BLaER1 treated with 17β-estradiol and CSF1 and Interleukin-3, amounts not matched to agents 10 nM and 100 nM (cell line): ENCODE results near the gene ADAM10.

Experiments used
- H3K27ac ChIP-seq, 11 experiments: shearing (Covaris generic); formaldehyde crosslinking; 2 replicates each; pipeline ENCODE4 v1.8.1; 2022
- H3K27me3 ChIP-seq, 11 experiments: shearing (Covaris generic); formaldehyde crosslinking; 2 replicates each; pipeline ENCODE4 v1.8.1; 2022
- H3K36me3 ChIP-seq, 11 experiments: shearing (Covaris generic); formaldehyde crosslinking; 2 replicates each; pipeline ENCODE4 v1.8.1; 2022
- H3K4me1 ChIP-seq, 10 experiments: shearing (Covaris generic); formaldehyde crosslinking; 2 replicates each; pipeline ENCODE4 v1.8.1; 2022
- H3K4me2 ChIP-seq, 11 experiments: shearing (Covaris generic); formaldehyde crosslinking; 2 replicates each; pipeline ENCODE4 v1.8.1; 2022
- H3K4me3 ChIP-seq, 10 experiments: shearing (Covaris generic); formaldehyde crosslinking; 2 replicates each; pipeline ENCODE4 v1.8.1; 2022
- H3K9ac ChIP-seq, 11 experiments: shearing (Covaris generic); formaldehyde crosslinking; 2 replicates each; pipeline ENCODE4 v1.8.1; 2022
- H3K9me3 ChIP-seq, 11 experiments: shearing (Covaris generic); formaldehyde crosslinking; replicated peaks in 1 of 11; 2 replicates each; pipeline ENCODE4 v1.8.1; 2022
- H4K20me1 ChIP-seq, 11 experiments: shearing (Covaris generic); formaldehyde crosslinking; 2 replicates each; pipeline ENCODE4 v1.8.1; 2022
- Cebpa-rat ChIP-seq, 11 experiments: shearing (Covaris generic); IDR thresholded peaks; 2 replicates each; pipeline ENCODE4 v1.8.1; 2022

Gene ADAM10

DNA sequence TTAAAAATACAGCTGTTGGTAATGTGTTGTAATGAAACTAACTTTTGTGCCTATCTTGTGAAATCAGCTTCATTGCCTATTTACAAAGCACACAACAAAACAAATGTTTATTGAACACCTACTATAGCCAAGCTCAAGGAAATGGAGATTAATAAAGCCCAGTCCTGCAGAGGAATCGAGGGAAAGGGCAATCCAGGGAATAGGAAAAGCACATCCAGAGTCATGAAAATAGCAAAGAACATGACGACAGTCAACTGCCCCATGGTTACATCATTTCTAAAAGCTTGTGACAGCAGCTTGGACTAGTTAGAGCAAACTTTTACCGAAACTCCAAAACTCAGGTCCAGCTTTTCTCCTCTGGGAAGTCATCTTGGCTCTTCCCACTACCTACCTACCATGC, 160.5 kb downstream of the ADAM10 start:
- peaks cover 54 to 77% (median 72%) of the 10 kb centered on the region in 10 experiments for H3K4me1 ChIP-seq
- no peaks in the 10 kb centered on the region for H3K27me3 ChIP-seq

DNA sequence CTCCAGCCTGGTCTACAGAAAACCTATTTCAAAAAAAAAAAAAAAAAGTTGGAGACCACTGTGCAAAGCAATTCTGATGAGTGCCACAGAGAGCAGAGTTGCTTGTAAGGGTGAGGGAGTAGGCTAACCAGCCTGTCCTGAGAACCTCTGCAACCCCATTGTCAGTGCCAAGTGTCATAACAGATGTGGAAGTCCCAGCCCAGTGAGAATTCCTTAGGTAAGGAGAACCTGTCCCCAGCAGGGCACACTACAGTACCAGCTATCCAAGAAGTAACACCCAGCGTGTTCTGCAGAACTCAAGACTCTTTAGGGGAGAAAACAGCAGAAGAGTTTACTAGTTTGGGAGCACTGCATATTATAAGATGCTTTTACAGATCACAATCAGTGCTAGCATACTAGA, 161.4 kb downstream of the ADAM10 start:
- TF ChIP-seq Cebpa-rat (IDR thresholded peaks at IDR 0.05): no peak
- H3K9me3 ChIP-seq: peaks cover 0 to 12% (median 8%) of the 10 kb centered on the region in 11 experiments; a peak in 17 of 22 replicates
- H3K27ac ChIP-seq: peak overlapping the region in 3 of 11 experiments; percentile 2 to 31 (median 15); a peak in 1 of 22 replicates
- H3K4me1 ChIP-seq: peaks cover 60 to 82% (median 75%) of the 10 kb centered on the region in 10 experiments
- H3K4me2 ChIP-seq: peak overlapping the region in 7 of 11 experiments; percentile 5 to 83 (median 70); a peak in 10 of 22 replicates
- peaks cover 2 to 17% (median 11%) of the 10 kb centered on the region in 11 experiments for H3K36me3 ChIP-seq
- no peak overlapping the region for H3K4me3 ChIP-seq
- no peak overlapping the region for H3K9ac ChIP-seq
- no peaks in the 10 kb centered on the region for H3K27me3 ChIP-seq
- no peaks in the 10 kb centered on the region for H4K20me1 ChIP-seq

More for the DNA sequence above, 160.5 kb downstream of the ADAM10 start:
- Histone ChIP-seq H4K20me1 (no peaks in the 10 kb centered on the region), H3K27ac (peak overlapping the region in 9 of 11 experiments; percentile 2 to 57 (median 22); a peak in 9 of 22 replicates), H3K36me3 (peaks cover 11 to 27% (median 19%) of the 10 kb centered on the region in 11 experiments), H3K9me3 (peaks cover 0 to 11% (median 4%) of the 10 kb centered on the region in 11 experiments; a peak in 12 of 22 replicates), H3K4me3 (no peak overlapping the region), H3K9ac (0 out of 22 replicates have a peak overlapping the region, but pooled peaks of 1 of the 11 experiments have one; percentile 9), H3K4me2 (peak overlapping the region; percentile 23 to 83 (median 45); a peak in 19 of 22 replicates)
- TF ChIP-seq Cebpa-rat (IDR thresholded peaks at IDR 0.05): no peak

DNA sequence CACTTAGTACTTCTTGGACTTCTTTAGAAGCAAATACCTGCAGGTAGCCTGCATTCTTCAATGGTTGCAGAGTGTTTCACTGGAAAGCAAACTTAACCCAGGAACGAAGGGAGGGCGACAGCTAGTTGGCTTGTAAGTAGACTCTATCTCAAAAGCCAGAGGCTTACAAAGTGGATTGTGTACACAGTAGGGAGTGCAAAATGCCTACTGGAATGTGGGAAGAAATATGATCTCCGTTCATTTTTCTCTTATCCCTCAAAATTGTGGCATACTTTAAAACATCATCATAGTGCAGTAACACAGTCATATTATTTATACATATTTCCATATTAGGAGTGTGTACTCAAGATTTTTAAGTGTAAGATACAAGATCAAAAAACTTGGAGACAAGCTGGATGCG, 162.0 kb downstream of the ADAM10 start:
- H3K4me1 ChIP-seq: peaks cover 60 to 82% (median 75%) of the 10 kb centered on the region in 10 experiments

DNA sequence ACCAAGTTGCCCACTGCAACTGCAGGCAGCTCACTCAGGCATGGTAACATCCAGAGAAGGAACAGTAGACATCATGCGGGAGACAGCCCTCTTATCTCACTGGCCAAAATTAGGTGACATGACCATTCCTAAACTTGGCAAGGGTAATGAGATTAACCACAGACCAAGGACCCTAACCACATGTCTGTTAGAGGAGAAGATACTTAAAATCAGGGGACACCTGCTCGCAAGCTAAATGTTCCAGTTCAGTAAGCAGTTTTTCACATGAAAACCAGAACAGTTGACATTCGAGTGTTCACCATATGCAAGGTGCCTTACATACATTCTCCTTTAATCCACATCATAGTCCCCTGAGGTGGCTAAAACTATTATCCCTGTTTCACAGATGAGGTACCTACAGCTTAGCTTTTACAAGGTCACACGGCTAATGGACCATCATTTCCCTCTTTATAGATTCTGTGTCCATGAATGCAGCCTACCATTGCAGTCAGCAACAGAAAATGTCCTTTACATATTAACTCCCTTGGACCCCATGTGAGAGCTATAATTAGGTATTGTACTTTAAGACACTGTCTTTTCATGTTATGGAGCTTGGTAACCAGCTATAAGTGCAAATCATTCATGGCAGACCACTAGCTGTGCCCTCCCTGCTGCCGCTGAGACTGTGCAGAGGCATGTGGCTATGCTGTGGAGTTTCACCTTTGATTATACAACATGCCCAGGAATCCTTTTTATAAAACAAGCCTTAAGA, 163.6 kb downstream of the ADAM10 start:
- Histone ChIP-seq H3K36me3 (peaks cover 0 to 4% (median 0%) of the 10 kb centered on the region in 11 experiments; a peak in 4 of 22 replicates), H3K4me2 (peak overlapping the region; percentile 67 to 83 (median 76)), H3K4me1 (peaks cover 58 to 85% (median 75%) of the 10 kb centered on the region in 10 experiments), H3K9ac (peak overlapping the region in 7 of 11 experiments; percentile 40 to 63 (median 61); a peak in 13 of 22 replicates), H3K4me3 (no peak overlapping the region; a peak in 1 of 20 replicates), H4K20me1 (no peaks in the 10 kb centered on the region), H3K27me3 (no peaks in the 10 kb centered on the region), H3K9me3 (peaks cover 7 to 34% (median 30%) of the 10 kb centered on the region in 11 experiments; a peak in 20 of 22 replicates), H3K27ac (peak overlapping the region; percentile 59 to 83 (median 69); a peak in 20 of 22 replicates)
- TF ChIP-seq Cebpa-rat (IDR thresholded peaks at IDR 0.05): no peak

More for the DNA sequence above, 162.0 kb downstream of the ADAM10 start:
- no peaks in the 10 kb centered on the region for H3K27me3 ChIP-seq
- peaks cover 0 to 11% (median 8%) of the 10 kb centered on the region in 11 experiments; a peak in 13 of 22 replicates for H3K36me3 ChIP-seq
- TF ChIP-seq Cebpa-rat (IDR thresholded peaks at IDR 0.05): no peak
- H3K4me2 ChIP-seq: peak overlapping the region in 7 of 11 experiments; percentile 17 to 83 (median 70); a peak in 9 of 22 replicates
- H3K9ac ChIP-seq: no peak overlapping the region
- peak overlapping the region in 3 of 11 experiments; percentile 2 to 31 (median 6); a peak in 2 of 22 replicates for H3K27ac ChIP-seq
- H3K4me3 ChIP-seq: no peak overlapping the region
- H4K20me1 ChIP-seq: no peaks in the 10 kb centered on the region
- peaks cover 0 to 18% (median 13%) of the 10 kb centered on the region in 11 experiments; a peak in 19 of 22 replicates for H3K9me3 ChIP-seq

DNA sequence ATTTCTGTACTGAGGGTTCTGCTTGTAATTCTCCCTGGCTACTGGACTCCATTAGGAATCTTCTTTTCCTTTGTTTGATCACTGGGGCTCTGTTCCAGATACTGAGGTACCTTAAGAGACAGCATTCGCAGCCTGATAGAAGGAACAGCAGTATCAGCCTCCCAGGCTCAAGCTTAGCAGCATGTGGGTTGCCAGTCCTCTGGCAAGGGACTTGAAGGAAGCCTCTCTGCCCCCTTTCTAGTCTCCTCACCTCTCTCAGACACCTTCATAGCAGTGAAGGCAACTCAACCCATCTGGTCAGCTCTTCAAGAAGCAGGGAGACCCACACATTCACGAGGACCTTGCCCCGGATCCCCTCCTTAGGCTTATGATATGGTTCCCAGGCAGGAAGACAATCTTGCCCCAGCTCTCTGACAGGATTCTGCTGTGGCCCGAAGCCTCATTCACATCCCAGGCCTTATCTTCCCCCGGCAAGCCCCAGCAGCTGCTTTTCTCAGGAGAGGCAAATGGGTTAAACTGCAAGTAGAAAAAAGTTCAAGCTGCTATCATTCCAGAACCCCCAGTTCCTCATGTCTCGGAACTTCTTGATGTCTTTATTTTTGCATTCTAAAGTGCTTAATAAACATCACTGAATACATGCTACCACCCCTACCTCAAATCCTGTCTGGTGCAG, 164.6 kb downstream of the ADAM10 start:
- H3K36me3 ChIP-seq: peaks cover 0 to 4% (median 0%) of the 10 kb centered on the region in 11 experiments; a peak in 3 of 22 replicates
- no peak for TF ChIP-seq Cebpa-rat (IDR thresholded peaks at IDR 0.05)
- no peaks in the 10 kb centered on the region for H4K20me1 ChIP-seq
- H3K9ac ChIP-seq: peak overlapping the region in 10 of 11 experiments; percentile 26 to 63 (median 58); a peak in 19 of 22 replicates
- H3K9me3 ChIP-seq: peaks cover 7 to 43% (median 39%) of the 10 kb centered on the region in 11 experiments; a peak in 20 of 22 replicates
- H3K27me3 ChIP-seq: no peaks in the 10 kb centered on the region
- H3K4me1 ChIP-seq: peaks cover 52 to 81% (median 66%) of the 10 kb centered on the region in 10 experiments
- no peak overlapping the region for H3K4me3 ChIP-seq
- H3K4me2 ChIP-seq: peak overlapping the region; percentile 67 to 83 (median 76)
- peak overlapping the region; percentile 59 to 83 (median 69) for H3K27ac ChIP-seq

DNA sequence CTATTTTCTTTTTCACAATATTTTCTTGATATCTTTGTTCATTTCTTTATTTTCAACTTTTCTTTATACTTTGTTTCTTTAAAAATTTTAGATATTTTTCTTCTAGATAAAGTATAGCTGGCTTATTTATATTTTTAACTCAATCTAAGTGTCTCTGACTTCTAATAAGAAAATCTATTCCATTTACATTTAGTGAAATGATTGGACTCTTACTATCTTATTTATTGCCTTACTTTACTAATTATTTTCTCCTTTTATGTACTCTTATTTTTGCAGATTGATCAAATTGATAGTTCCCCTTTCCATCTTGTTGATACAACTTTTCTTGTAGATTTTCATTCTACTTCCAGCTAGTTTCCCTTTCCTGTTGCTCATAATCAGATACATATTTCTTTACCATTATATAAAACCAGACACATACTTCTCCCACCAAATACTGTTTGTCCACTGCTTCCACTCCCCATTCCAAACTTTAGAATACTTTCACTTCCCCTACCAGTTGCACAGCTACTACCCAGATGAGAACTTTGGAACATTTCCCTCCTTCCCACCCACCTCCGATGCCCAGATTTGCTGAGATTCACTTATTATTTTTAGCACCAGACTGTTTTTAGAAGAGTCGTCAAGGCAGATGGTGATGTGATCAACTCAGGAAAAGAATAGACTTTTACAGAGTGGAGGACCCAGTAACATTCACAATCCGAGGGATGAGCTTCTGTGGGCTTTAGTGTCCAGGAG, 166.2 kb downstream of the ADAM10 start:
- Histone ChIP-seq H3K9me3 (peaks cover 7 to 54% (median 49%) of the 10 kb centered on the region in 11 experiments; a peak in 20 of 22 replicates), H3K4me3 (no peak overlapping the region; a peak in 2 of 20 replicates), H3K27me3 (no peaks in the 10 kb centered on the region), H3K4me1 (peaks cover 42 to 73% (median 50%) of the 10 kb centered on the region in 10 experiments), H3K27ac (peak overlapping the region in 6 of 11 experiments; percentile 10 to 83 (median 71); a peak in 11 of 22 replicates), H3K36me3 (peaks cover 0 to 4% (median 0%) of the 10 kb centered on the region in 11 experiments; a peak in 3 of 22 replicates), H3K4me2 (peak overlapping the region in 9 of 11 experiments; percentile 4 to 83 (median 77); a peak in 14 of 22 replicates), H3K9ac (peak overlapping the region in 2 of 11 experiments; percentile 51 to 63; a peak in 3 of 22 replicates), H4K20me1 (no peaks in the 10 kb centered on the region)
- no peak for TF ChIP-seq Cebpa-rat (IDR thresholded peaks at IDR 0.05)

DNA sequence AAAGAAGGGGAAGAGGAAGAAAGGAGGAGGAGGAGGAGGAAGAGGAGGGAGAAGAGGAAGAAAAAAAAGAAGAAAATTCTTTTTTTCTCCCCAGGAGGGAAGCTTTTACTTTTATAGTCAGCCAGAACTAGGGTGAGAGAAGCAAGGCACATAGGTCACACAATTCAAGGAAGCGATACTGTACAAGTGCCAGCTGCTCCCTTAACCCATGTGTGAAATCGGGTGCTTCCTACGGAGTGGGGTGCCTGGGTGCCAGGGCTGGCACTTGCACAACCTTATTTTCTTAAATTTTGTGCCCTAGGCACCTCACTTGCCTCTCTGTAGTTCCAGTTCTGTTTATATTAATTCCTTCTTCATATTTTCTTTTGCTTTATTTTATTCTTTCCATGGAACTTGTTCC, 167.3 kb downstream of the ADAM10 start:
- no peak for TF ChIP-seq Cebpa-rat (IDR thresholded peaks at IDR 0.05)
- peak overlapping the region in 1 of 10 experiments; percentile 32; a peak in 2 of 20 replicates for H3K4me3 ChIP-seq
- peak overlapping the region in 2 of 11 experiments; percentile 5 to 8; a peak in 1 of 22 replicates for H3K4me2 ChIP-seq
- H3K4me1 ChIP-seq: peaks cover 35 to 61% (median 38%) of the 10 kb centered on the region in 10 experiments
- H3K36me3 ChIP-seq: peaks cover 0 to 4% (median 0%) of the 10 kb centered on the region in 11 experiments; a peak in 2 of 22 replicates
- no peaks in the 10 kb centered on the region for H3K27me3 ChIP-seq
- H3K27ac ChIP-seq: peak overlapping the region in 2 of 11 experiments; percentile 40 to 83; a peak in 2 of 22 replicates
- H3K9me3 ChIP-seq: peaks cover 9 to 65% (median 53%) of the 10 kb centered on the region in 11 experiments; a peak in 21 of 22 replicates
- H4K20me1 ChIP-seq: no peaks in the 10 kb centered on the region
- no peak overlapping the region for H3K9ac ChIP-seq

DNA sequence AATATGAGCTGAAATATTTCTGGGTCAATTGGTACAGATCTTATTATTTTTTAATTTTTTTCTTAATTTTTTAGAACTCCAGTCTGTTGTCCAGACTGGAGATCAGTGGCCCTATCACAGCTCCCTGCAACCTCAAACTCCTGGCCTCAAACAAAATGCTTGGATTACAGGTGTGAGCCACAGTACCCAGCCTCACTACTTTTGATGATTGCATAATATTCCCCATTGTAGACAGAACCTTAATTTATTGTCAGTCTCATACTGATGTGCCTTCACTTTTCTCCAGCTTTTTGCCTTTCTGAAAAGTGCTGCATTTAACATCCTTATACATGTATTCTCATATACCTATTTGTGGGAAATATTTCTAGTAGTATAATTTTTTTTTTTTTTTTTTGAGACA, 172.8 kb downstream of the ADAM10 start:
- no peaks in the 10 kb centered on the region for H3K27me3 ChIP-seq
- H3K27ac ChIP-seq: no peak overlapping the region
- peaks cover 0 to 15% (median 9%) of the 10 kb centered on the region in 10 experiments; a peak in 10 of 20 replicates for H3K4me1 ChIP-seq
- no peak overlapping the region for H3K4me2 ChIP-seq
- H3K4me3 ChIP-seq: no peak overlapping the region
- TF ChIP-seq Cebpa-rat (IDR thresholded peaks at IDR 0.05): peak in 1 of 11 experiments; percentile 40; a peak in 1 of 22 replicates
- no peaks in the 10 kb centered on the region for H3K36me3 ChIP-seq
- no peaks in the 10 kb centered on the region for H4K20me1 ChIP-seq
- H3K9me3 ChIP-seq: peaks cover 0 to 78% (median 48%) of the 10 kb centered on the region in 11 experiments; a peak in 20 of 22 replicates
- H3K9ac ChIP-seq: no peak overlapping the region
